ENCODE measurements around the gene NLRP9. TPM values are rescaled to one million over a fixed set of nuclear protein-coding genes. Genes with fewer than 3 reads are reported as not detected.
A peak's percentile ranks its signal among the peaks of the same experiment; 100 is the strongest.

NLRP9 gene
- total and polyA plus RNA-seq, 2 of the 8 experiments (the other 6 are each of a cell fraction or from before 2014, with no cell fraction given) = not detected

- H3K79me2 ChIP-seq (ENCODE audit: control insufficient read depth in 1 of 2, insufficient read depth in 2 of 2, low read length in 2 of 2) = peaks cover 5 to 61% of the 10 kb centered on the region in 2 experiments
- no peaks in the 10 kb centered on the region for H3K27me3 ChIP-seq (replicated peaks in 1 of 4; ENCODE audit: control insufficient read depth in 3 of 4, extremely low read depth in 1 of 4, insufficient read depth in 3 of 4, low read length in 3 of 4)
- no peak overlapping the region for H2BK20ac ChIP-seq (ENCODE audit: low read length)
- no peak overlapping the region for H3K14ac ChIP-seq (ENCODE audit: insufficient read length)
- WGBS, 2 experiments (ENCODE audit: extremely low coverage in 1 of 2, insufficient coverage in 1 of 2, insufficient read length in 1 of 2, insufficient replicate concordance in 2 of 2, low coverage in 1 of 2, low lambda C conversion rate in 2 of 2, missing lambda C conversion rate in 1 of 2) = 88% methylated on average over 23 of the region's 23 CpGs; no CpG with 5 or more reads in 1 of the 2 experiments
- H2AFZ ChIP-seq (ENCODE audit: low read length) = no peak overlapping the region
- no peak overlapping the region for H3K4me2 ChIP-seq (ENCODE audit: insufficient read depth in 1 of 2, low read depth in 2 of 2, low read length in 2 of 2)
- H3K27ac ChIP-seq (ENCODE audit: low read depth, low read length) = no peak overlapping the region
- H2BK5ac ChIP-seq (ENCODE audit: low read depth, low read length) = peak overlapping the region; percentile 27
- DNase-seq (ENCODE audit: low read depth in 1 of 2, low spot score in 2 of 2) (no peak), FAIRE-seq (peak; percentile 62)
- H3K4ac ChIP-seq (replicated peaks; ENCODE audit: insufficient read length, low read depth, low read length) = no peak overlapping the region
- no peak overlapping the region for H3K56ac ChIP-seq (replicated peaks; ENCODE audit: insufficient read length, low read depth, low read length)
- H4K5ac ChIP-seq (ENCODE audit: insufficient read length, low read depth, low read length) = no peak overlapping the region
- peak overlapping the region; percentile 96 for H4K8ac ChIP-seq (ENCODE audit: extremely low read depth, insufficient read depth, low read length)
- peaks cover 31 to 44% (median 38%) of the 10 kb centered on the region in 4 experiments for H3K36me3 ChIP-seq (ENCODE audit: control insufficient read depth in 2 of 4, insufficient read depth in 4 of 4, low read length in 3 of 4)
- no peaks in the 10 kb centered on the region for H3K9me3 ChIP-seq (ENCODE audit: insufficient read depth in 2 of 2, low read depth in 1 of 2, low read length in 1 of 2)
- H3K23me2 ChIP-seq (ENCODE audit: low read depth, low read length) = peaks cover 1% of the 10 kb centered on the region; the same call in 1 of the 2 replicates
- peak overlapping the region; percentile 39; the same call in 1 of the 2 replicates for H2BK12ac ChIP-seq (ENCODE audit: low read depth, low read length)
- no peak overlapping the region for H3K4me3 ChIP-seq (ENCODE audit: extremely low read depth in 1 of 4, insufficient read depth in 2 of 4, low read depth in 3 of 4, low read length in 4 of 4)
- no peak overlapping the region for H3K23ac ChIP-seq (ENCODE audit: insufficient read length)
- no peak overlapping the region for H3K9ac ChIP-seq (replicated peaks in 1 of 4; ENCODE audit: extremely low read depth in 1 of 4, low read depth in 3 of 4, low read length in 3 of 4)
- H3K18ac ChIP-seq (ENCODE audit: extremely low read depth, low read length) = no peak overlapping the region
- H2BK120ac ChIP-seq (replicated peaks; ENCODE audit: low read depth, low read length) = no peak overlapping the region
- no peak overlapping the region for H4K91ac ChIP-seq (replicated peaks; ENCODE audit: insufficient read length, low read length)
- peaks cover 0 to 11% (median 5%) of the 10 kb centered on the region in 4 experiments; a peak in 5 of 7 replicates for H3K4me1 ChIP-seq (replicated peaks in 1 of 4; ENCODE audit: control insufficient read depth in 3 of 4, insufficient read depth in 4 of 4, low read length in 3 of 4)
- H3K79me1 ChIP-seq (ENCODE audit: low read depth, low read length) = peaks cover 15% of the 10 kb centered on the region
- H4K20me1 ChIP-seq (replicated peaks in 1 of 2; ENCODE audit: control insufficient read depth in 1 of 2, insufficient read depth in 2 of 2, low read length in 2 of 2) = peaks cover 31 to 42% of the 10 kb centered on the region in 2 experiments
- CTCF ChIA-PET (ENCODE audit: partially characterized antibody) = interaction anchor here (1.3 to 2.0 kb wide), 5 partner anchors 8 to 1246 kb away, joined by 3 to 19 read pairs (median 9); no protein-coding TSS in a partner anchor
- H2BK15ac ChIP-seq (ENCODE audit: low read length) = no peak overlapping the region
- POLR2A ChIA-PET (ENCODE audit: partially characterized antibody) = interaction anchor here (0.8 to 7.1 kb wide), 12 partner anchors 8 to 1222 kb away, joined by 3 to 75 read pairs (median 3); partner anchors contain the start of genes FIZ1, LENG8 and U2AF2
- H2AK5ac ChIP-seq (ENCODE audit: low read depth, low read length) = no peak overlapping the region
- no peak for TF ChIP-seq BRCA1 (IDR thresholded peaks at IDR 0.05; ENCODE audit: low read depth, low read length)
- peak; percentile 58 for TF ChIP-seq HDAC6 (IDR thresholded peaks at IDR 0.05; ENCODE audit: low read depth, low read length)
- no peak for TF ChIP-seq RAD21 (IDR thresholded peaks at IDR 0.05 in 1 of 2, conservative IDR thresholded peaks at IDR 0.05 in 1 of 2; ENCODE audit: low read depth in 2 of 2, low read length in 2 of 2)
- no peak for TF ChIP-seq GABPA (IDR thresholded peaks at IDR 0.05; ENCODE audit: borderline replicate concordance, insufficient read depth, low read length)
- no peak for TF ChIP-seq ATF2 (IDR thresholded peaks at IDR 0.05; ENCODE audit: low read length)
- no peak for TF ChIP-seq POLR2A (IDR thresholded peaks at IDR 0.05; ENCODE audit: control extremely low read depth in 1 of 2, low read depth in 2 of 2, low read length in 2 of 2)
- no peak for TF ChIP-seq SP2 (IDR thresholded peaks at IDR 0.05; ENCODE audit: low read length)
- no peak for TF ChIP-seq RXRA (IDR thresholded peaks at IDR 0.05; ENCODE audit: insufficient read depth, low read depth, low read length)
- no peak for TF ChIP-seq BACH1 (IDR thresholded peaks at IDR 0.05; ENCODE audit: low read length)
- no peak for TF ChIP-seq HDAC2 (IDR thresholded peaks at IDR 0.05; ENCODE audit: borderline replicate concordance in 1 of 2, low read depth in 2 of 2, low read length in 2 of 2)
Observed at GRCh38 chr19:55670280-55671053, 67.7 kb downstream of the NLRP9 start.

Data from H1 (cell line).